ENCODE measurements around the gene CPED1. TPM values are rescaled to one million over a fixed set of nuclear protein-coding genes. Genes with fewer than 3 reads are reported as not detected.

Gene CPED1
- total and polyA plus RNA-seq, 2 experiments from 2014 or later: 0.17 to 0.47 TPM

- no peak overlapping the region for H3K27ac Mint-ChIP-seq
Measured at GRCh38 chr7:121235201-121235600, 246.7 kb downstream of the CPED1 start.

More at GRCh38 chr7:121235201-121235600, 246.7 kb downstream of the CPED1 start:
- Histone ChIP-seq H3F3A (replicated peaks; ENCODE audit: low read depth) (no peaks in the 10 kb centered on the region), H3K4me1 (ENCODE audit: insufficient read depth) (no peaks in the 10 kb centered on the region), H3K27me3 (ENCODE audit: insufficient read depth) (no peaks in the 10 kb centered on the region), H3K79me2 (replicated peaks; ENCODE audit: insufficient read depth) (no peaks in the 10 kb centered on the region), H3K4me3 (no peak overlapping the region), H4K20me1 (replicated peaks; ENCODE audit: insufficient read depth) (no peaks in the 10 kb centered on the region), H3K36me3 (ENCODE audit: insufficient read depth) (no peaks in the 10 kb centered on the region), H2AFZ (no peak overlapping the region), H3K9me2 (ENCODE audit: insufficient read depth) (peaks cover 6% of the 10 kb centered on the region; the same call in 1 of the 2 replicates), H3K27ac (ENCODE audit: low read depth) (no peak overlapping the region), H3K4me2 (no peak overlapping the region)
- no peaks in the 10 kb centered on the region for H3K27me3 Mint-ChIP-seq (ENCODE audit: insufficient read depth, low read depth, poor library complexity)
- ATAC-seq (no peak), DNase-seq (ENCODE audit: low spot score) (no peak)
- no peaks in the 10 kb centered on the region for H3K4me1 Mint-ChIP-seq
- H3K4me3 Mint-ChIP-seq: no peak overlapping the region
- no peaks in the 10 kb centered on the region for H3K36me3 Mint-ChIP-seq (ENCODE audit: low read depth)
- no peaks in the 10 kb centered on the region for H3K9me3 Mint-ChIP-seq
- TF ChIP-seq CREB1 (CRISPR knock-in tag; IDR thresholded peaks at IDR 0.05; ENCODE audit: low read depth): no peak
- TF ChIP-seq, protein P1, sequence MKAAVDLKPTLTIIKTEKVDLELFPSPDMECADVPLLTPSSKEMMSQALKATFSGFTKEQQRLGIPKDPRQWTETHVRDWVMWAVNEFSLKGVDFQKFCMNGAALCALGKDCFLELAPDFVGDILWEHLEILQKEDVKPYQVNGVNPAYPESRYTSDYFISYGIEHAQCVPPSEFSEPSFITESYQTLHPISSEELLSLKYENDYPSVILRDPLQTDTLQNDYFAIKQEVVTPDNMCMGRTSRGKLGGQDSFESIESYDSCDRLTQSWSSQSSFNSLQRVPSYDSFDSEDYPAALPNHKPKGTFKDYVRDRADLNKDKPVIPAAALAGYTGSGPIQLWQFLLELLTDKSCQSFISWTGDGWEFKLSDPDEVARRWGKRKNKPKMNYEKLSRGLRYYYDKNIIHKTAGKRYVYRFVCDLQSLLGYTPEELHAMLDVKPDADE (IDR thresholded peaks at IDR 0.05): no peak
- no peak for TF ChIP-seq ZNF114 (CRISPR knock-in tag; IDR thresholded peaks at IDR 0.05)
- TF ChIP-seq, protein P2, sequence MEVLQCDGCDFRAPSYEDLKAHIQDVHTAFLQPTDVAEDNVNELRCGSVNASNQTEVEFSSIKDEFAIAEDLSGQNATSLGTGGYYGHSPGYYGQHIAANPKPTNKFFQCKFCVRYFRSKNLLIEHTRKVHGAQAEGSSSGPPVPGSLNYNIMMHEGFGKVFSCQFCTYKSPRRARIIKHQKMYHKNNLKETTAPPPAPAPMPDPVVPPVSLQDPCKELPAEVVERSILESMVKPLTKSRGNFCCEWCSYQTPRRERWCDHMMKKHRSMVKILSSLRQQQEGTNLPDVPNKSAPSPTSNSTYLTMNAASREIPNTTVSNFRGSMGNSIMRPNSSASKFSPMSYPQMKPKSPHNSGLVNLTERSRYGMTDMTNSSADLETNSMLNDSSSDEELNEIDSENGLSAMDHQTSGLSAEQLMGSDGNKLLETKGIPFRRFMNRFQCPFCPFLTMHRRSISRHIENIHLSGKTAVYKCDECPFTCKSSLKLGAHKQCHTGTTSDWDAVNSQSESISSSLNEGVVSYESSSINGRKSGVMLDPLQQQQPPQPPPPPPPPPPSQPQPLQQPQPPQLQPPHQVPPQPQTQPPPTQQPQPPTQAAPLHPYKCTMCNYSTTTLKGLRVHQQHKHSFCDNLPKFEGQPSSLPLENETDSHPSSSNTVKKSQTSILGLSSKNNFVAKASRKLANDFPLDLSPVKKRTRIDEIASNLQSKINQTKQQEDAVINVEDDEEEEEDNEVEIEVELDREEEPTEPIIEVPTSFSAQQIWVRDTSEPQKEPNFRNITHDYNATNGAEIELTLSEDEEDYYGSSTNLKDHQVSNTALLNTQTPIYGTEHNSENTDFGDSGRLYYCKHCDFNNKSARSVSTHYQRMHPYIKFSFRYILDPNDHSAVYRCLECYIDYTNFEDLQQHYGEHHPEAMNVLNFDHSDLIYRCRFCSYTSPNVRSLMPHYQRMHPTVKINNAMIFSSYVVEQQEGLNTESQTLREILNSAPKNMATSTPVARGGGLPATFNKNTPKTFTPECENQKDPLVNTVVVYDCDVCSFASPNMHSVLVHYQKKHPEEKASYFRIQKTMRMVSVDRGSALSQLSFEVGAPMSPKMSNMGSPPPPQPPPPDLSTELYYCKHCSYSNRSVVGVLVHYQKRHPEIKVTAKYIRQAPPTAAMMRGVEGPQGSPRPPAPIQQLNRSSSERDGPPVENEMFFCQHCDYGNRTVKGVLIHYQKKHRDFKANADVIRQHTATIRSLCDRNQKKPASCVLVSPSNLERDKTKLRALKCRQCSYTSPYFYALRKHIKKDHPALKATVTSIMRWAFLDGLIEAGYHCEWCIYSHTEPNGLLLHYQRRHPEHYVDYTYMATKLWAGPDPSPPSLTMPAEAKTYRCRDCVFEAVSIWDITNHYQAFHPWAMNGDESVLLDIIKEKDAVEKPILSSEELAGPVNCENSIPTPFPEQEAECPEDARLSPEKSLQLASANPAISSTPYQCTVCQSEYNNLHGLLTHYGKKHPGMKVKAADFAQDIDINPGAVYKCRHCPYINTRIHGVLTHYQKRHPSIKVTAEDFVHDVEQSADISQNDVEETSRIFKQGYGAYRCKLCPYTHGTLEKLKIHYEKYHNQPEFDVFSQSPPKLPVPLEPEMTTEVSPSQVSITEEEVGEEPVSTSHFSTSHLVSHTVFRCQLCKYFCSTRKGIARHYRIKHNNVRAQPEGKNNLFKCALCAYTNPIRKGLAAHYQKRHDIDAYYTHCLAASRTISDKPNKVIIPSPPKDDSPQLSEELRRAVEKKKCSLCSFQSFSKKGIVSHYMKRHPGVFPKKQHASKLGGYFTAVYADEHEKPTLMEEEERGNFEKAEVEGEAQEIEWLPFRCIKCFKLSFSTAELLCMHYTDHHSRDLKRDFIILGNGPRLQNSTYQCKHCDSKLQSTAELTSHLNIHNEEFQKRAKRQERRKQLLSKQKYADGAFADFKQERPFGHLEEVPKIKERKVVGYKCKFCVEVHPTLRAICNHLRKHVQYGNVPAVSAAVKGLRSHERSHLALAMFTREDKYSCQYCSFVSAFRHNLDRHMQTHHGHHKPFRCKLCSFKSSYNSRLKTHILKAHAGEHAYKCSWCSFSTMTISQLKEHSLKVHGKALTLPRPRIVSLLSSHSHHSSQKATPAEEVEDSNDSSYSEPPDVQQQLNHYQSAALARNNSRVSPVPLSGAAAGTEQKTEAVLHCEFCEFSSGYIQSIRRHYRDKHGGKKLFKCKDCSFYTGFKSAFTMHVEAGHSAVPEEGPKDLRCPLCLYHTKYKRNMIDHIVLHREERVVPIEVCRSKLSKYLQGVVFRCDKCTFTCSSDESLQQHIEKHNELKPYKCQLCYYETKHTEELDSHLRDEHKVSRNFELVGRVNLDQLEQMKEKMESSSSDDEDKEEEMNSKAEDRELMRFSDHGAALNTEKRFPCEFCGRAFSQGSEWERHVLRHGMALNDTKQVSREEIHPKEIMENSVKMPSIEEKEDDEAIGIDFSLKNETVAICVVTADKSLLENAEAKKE (CRISPR knock-in tag; IDR thresholded peaks at IDR 0.05): no peak
- TF ChIP-seq EZH2 (IDR thresholded peaks at IDR 0.05; ENCODE audit: low read depth, unreplicated experiment): no peak
- TF ChIP-seq, protein P3, sequence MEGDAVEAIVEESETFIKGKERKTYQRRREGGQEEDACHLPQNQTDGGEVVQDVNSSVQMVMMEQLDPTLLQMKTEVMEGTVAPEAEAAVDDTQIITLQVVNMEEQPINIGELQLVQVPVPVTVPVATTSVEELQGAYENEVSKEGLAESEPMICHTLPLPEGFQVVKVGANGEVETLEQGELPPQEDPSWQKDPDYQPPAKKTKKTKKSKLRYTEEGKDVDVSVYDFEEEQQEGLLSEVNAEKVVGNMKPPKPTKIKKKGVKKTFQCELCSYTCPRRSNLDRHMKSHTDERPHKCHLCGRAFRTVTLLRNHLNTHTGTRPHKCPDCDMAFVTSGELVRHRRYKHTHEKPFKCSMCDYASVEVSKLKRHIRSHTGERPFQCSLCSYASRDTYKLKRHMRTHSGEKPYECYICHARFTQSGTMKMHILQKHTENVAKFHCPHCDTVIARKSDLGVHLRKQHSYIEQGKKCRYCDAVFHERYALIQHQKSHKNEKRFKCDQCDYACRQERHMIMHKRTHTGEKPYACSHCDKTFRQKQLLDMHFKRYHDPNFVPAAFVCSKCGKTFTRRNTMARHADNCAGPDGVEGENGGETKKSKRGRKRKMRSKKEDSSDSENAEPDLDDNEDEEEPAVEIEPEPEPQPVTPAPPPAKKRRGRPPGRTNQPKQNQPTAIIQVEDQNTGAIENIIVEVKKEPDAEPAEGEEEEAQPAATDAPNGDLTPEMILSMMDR (conservative IDR thresholded peaks at IDR 0.05; ENCODE audit: low read depth in 2 of 2): no peak

Data from GM23338 (cell line).